Ovary (tissue), 3 donors: ENCODE data around the gene SEMA6B.

Experiments used
- EP300 ChIP-seq: sonication (generic); formaldehyde crosslinking; IDR thresholded peaks from one replicate; pipeline ENCODE4 v1.6.1; 2017; ENCODE audit warnings: antibody characterized with exemption
- POLR2A ChIP-seq: fragments of 450-650 bp; IDR thresholded peaks from one replicate; pipeline ENCODE4 v1.6.1; 2017; ENCODE audit warnings: antibody characterized with exemption, mild to moderate bottlenecking, moderate library complexity
- TF ChIP-seq, protein P1 (sequence below), 3 donors: fragments of 450-650 bp in 2 of 3; fragments of 200-600 bp in 1 of 3; IDR thresholded peaks; one replicate each; pipeline versions ENCODE4 v1.5.1 to v1.8.0; 2016 to 2022; ENCODE audit warnings: antibody characterized with exemption in 3 of 3, mild to moderate bottlenecking in 1 of 3
- donor health status: DM: no; HTN: no; CAD: no.

DNA sequence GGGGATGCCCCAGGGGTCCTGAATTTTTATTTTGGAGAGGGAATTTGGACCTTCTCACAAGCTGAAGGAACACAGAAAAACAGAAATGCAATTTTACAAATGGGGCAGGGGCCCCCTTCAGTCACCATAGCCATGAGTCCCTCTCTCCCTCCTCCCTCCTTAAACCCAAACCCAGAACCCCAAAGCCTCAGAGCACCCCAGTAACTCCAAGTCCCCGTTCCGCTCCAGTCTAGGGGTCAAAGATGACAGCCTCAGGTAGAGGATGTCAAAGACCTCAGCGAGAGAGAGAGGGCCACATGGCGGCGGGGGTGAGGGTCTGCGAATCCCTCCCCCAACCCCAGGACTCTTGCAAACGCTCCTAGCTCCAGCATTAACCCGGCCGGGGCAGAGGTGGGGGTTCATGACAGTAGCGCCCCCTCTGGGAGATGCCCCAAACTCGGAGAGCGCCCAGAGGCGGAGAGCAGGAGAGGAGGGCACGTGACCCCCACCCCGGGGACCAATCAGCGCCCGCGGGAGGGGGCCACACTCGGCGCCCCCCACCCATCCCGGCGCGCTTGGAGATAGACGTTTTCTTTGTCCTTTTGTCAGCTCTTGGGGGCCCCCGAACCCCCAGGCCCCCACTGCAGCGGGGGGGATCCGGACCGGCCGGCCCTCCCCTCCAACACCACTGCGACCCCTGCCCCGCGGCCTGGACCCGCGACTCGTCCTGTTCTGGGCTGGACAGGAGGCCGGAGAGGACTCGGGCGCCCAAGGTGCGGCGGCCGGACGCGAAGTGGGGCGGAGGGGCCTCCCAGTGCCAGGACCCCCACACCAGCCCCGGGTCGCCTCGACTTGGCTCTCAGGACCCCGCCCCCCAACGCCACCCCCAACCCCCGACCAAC lies 20.8 kb upstream of the SEMA6B start:
- TF ChIP-seq, protein P1, sequence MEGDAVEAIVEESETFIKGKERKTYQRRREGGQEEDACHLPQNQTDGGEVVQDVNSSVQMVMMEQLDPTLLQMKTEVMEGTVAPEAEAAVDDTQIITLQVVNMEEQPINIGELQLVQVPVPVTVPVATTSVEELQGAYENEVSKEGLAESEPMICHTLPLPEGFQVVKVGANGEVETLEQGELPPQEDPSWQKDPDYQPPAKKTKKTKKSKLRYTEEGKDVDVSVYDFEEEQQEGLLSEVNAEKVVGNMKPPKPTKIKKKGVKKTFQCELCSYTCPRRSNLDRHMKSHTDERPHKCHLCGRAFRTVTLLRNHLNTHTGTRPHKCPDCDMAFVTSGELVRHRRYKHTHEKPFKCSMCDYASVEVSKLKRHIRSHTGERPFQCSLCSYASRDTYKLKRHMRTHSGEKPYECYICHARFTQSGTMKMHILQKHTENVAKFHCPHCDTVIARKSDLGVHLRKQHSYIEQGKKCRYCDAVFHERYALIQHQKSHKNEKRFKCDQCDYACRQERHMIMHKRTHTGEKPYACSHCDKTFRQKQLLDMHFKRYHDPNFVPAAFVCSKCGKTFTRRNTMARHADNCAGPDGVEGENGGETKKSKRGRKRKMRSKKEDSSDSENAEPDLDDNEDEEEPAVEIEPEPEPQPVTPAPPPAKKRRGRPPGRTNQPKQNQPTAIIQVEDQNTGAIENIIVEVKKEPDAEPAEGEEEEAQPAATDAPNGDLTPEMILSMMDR (IDR thresholded peaks at IDR 0.05) = no peak
- TF ChIP-seq POLR2A (no peak), EP300 (no peak)
